Measurements from ENCODE around the gene BPIFB1. TPM values are rescaled to one million over a fixed set of nuclear protein-coding genes. Genes with fewer than 3 reads are reported as not detected.

BPIFB1 gene
- total RNA-seq, 1 donor from 2014 or later, result 10.9 TPM

DNA sequence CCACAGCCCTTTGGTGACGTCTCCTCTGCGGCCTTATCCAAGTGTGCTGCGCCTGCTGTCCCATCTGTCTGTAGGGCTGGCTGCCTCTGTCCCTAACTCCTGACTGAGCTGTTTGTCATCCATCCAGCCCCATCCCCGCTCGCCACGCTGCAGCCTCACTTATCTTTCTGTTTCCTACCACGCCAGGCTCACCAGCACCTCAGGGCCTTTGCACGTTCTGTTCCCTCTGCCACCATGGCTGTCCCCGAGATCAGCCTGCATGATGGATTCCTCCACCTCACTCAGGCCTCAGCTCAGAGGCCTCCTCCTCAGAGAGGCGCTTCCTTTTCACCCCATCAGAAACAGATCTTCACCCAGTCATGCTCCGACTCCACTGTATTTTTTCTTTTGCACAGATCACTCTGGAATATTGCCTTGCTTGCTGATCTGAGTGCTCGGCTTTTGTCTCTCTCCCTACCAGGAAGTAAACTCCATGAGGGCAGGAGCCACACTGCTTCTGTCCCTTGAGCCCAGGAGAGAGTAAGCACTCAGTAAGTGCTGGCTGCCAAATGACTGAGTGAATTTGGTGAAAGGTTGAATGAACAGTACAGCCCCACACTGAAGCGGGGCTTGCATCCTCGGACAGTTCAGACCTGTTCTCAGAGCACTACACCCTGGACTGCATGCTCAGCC lies 34.5 kb downstream of the BPIFB1 start:
- no peak overlapping the region for H3K27ac Mint-ChIP-seq
- peaks cover 43% of the 10 kb centered on the region for H3K27me3 Mint-ChIP-seq
- no peaks in the 10 kb centered on the region for H3K4me1 Mint-ChIP-seq (ENCODE audit: unreplicated experiment)
- H3K9me3 Mint-ChIP-seq, result no peaks in the 10 kb centered on the region
- DNase-seq (ENCODE audit: extremely low spot score, unreplicated experiment), result no peak
- H3K4me3 Mint-ChIP-seq, result no peak overlapping the region
- TF ChIP-seq, protein P1, sequence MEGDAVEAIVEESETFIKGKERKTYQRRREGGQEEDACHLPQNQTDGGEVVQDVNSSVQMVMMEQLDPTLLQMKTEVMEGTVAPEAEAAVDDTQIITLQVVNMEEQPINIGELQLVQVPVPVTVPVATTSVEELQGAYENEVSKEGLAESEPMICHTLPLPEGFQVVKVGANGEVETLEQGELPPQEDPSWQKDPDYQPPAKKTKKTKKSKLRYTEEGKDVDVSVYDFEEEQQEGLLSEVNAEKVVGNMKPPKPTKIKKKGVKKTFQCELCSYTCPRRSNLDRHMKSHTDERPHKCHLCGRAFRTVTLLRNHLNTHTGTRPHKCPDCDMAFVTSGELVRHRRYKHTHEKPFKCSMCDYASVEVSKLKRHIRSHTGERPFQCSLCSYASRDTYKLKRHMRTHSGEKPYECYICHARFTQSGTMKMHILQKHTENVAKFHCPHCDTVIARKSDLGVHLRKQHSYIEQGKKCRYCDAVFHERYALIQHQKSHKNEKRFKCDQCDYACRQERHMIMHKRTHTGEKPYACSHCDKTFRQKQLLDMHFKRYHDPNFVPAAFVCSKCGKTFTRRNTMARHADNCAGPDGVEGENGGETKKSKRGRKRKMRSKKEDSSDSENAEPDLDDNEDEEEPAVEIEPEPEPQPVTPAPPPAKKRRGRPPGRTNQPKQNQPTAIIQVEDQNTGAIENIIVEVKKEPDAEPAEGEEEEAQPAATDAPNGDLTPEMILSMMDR (conservative IDR thresholded peaks at IDR 0.05), result no peak
- H3K36me3 Mint-ChIP-seq, result no peaks in the 10 kb centered on the region

DNA sequence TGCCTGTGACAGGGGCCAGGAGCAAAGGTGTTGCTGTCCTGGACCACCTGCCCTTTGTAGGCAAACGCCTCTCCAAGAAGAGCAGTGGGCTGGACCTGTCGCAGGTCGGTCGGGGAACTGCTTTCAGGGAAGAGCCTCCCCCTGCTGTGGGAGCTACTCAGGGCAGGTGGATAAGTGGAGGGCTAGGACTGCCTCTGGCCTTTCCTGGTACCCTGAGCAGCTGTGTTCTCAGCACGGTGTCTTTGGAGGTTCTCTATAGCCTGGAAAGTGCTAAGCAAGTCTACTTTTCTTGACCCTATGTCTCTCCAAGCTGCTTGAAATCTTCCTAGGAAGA lies 35.0 kb downstream of the BPIFB1 start:
- Mint-ChIP-seq H3K27ac (no peak overlapping the region), H3K36me3 (no peaks in the 10 kb centered on the region), H3K27me3 (peaks cover 48% of the 10 kb centered on the region), H3K9me3 (no peaks in the 10 kb centered on the region), H3K4me3 (no peak overlapping the region), H3K4me1 (ENCODE audit: unreplicated experiment) (no peaks in the 10 kb centered on the region)
- TF ChIP-seq, protein P1 (conservative IDR thresholded peaks at IDR 0.05), result no peak
- no peak for DNase-seq (ENCODE audit: extremely low spot score, unreplicated experiment)

DNA sequence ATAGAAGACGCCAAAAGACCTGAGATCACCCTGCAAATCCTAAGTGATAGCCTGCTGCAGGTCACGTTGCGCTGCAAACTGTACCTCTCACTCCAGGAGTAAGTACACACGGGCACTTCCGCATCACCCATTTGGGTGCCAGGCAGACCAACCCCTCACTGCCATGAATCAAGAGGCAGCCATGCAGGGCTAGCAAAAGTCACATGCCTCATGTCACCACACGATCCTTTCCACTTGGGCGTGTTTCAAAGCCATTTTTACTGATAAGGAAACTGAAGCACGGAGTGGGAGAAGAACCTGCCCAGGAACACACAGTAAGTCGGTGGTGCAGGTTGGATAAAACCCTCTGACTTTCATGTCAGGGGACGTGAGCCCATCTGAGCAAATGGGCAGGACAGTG lies 37.0 kb downstream of the BPIFB1 start:
- TF ChIP-seq, protein P1 (conservative IDR thresholded peaks at IDR 0.05), result no peak
- no peak for DNase-seq (ENCODE audit: extremely low spot score, unreplicated experiment)
- Mint-ChIP-seq H3K27ac (peak overlapping the region; percentile 13), H3K9me3 (no peaks in the 10 kb centered on the region), H3K4me3 (no peak overlapping the region), H3K4me1 (ENCODE audit: unreplicated experiment) (no peaks in the 10 kb centered on the region), H3K27me3 (peaks cover 50% of the 10 kb centered on the region), H3K36me3 (no peaks in the 10 kb centered on the region)

DNA sequence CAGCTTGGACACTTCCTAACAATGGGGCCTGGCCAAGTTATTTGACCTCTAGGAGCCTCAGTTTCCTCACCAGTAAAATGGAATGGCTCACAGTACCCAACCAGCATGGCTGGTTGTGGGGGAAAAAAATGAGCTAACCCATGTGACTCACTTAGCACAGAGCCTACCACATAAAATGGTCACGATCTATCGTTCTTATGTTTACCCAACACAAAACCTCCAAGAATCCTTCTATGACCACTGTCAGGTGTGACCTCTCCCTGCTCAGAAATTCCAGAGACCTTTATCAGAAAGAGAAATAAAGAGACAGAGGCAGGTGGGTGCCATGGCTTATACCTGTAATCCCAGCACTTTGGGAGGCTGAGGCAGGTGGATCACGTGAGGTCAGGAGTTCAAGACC lies 39.4 kb downstream of the BPIFB1 start:
- Mint-ChIP-seq H3K9me3 (no peaks in the 10 kb centered on the region), H3K4me1 (ENCODE audit: unreplicated experiment) (no peaks in the 10 kb centered on the region), H3K27ac (no peak overlapping the region), H3K4me3 (no peak overlapping the region), H3K27me3 (peaks cover 41% of the 10 kb centered on the region), H3K36me3 (no peaks in the 10 kb centered on the region)
- TF ChIP-seq, protein P1 (conservative IDR thresholded peaks at IDR 0.05), result no peak
- DNase-seq (ENCODE audit: extremely low spot score, unreplicated experiment), result no peak

DNA sequence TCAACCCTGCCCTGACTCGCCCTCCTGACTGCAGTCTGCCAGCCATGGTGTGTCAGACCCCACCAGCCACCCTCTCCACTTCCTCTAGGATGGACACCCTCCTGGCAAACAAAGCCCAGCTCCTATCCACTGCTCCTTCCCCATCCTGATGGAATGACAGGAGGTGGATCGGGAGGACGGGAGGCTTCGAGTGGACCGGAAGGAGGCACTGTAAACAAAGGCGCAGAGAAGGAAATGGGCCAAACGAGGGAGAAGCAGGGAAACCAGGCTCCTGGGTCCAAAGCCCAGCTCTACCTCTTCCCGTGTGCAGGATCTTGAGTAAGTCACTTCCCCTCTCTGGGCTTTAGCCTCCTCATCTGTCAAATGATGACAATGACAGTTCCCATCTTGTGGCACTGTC lies 40.2 kb downstream of the BPIFB1 start:
- TF ChIP-seq, protein P1 (conservative IDR thresholded peaks at IDR 0.05), result no peak
- H3K4me1 Mint-ChIP-seq (ENCODE audit: unreplicated experiment), result no peaks in the 10 kb centered on the region
- H3K4me3 Mint-ChIP-seq, result no peak overlapping the region
- no peaks in the 10 kb centered on the region for H3K9me3 Mint-ChIP-seq
- peaks cover 39% of the 10 kb centered on the region for H3K27me3 Mint-ChIP-seq
- no peak overlapping the region for H3K27ac Mint-ChIP-seq
- no peaks in the 10 kb centered on the region for H3K36me3 Mint-ChIP-seq
- no peak for DNase-seq (ENCODE audit: extremely low spot score, unreplicated experiment)

DNA sequence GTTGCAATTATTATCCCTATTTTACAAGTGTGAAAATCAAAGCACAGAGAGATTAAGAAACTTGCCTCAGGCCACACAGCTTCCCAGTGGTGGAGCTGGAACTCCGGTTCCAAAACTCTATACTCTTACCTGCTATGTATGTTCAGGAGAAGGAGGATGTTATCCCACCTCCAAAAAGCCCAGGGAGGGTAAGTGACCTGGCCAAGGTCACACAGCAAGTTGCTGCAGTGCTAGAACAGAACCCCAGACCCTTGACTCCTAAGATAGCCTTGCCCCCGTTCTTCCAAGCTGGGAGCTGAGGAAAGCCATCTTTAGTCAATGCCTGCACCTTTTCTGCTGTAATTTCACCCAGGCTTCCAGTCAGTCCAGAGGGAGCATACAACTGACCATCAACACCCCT lies 42.3 kb downstream of the BPIFB1 start:
- TF ChIP-seq, protein P1 (conservative IDR thresholded peaks at IDR 0.05), result no peak
- no peaks in the 10 kb centered on the region for H3K4me1 Mint-ChIP-seq (ENCODE audit: unreplicated experiment)
- no peak for DNase-seq (ENCODE audit: extremely low spot score, unreplicated experiment)
- no peaks in the 10 kb centered on the region for H3K36me3 Mint-ChIP-seq
- H3K9me3 Mint-ChIP-seq, result no peaks in the 10 kb centered on the region
- H3K4me3 Mint-ChIP-seq, result no peak overlapping the region
- H3K27me3 Mint-ChIP-seq, result peaks cover 28% of the 10 kb centered on the region
- H3K27ac Mint-ChIP-seq, result no peak overlapping the region
